Activated CD4-positive, alpha-beta memory T cell treated with anti-CD3 and anti-CD28 coated beads, Interleukin-2, amount 10 ng/mL, durations not matched to agents 7 days and 5 days (primary cell): Measurements from ENCODE around the gene COX14. TPM values are rescaled to one million over a fixed set of nuclear protein-coding genes. Genes with fewer than 3 reads are reported as not detected.

Experiments
- CTCF ChIA-PET: fragments of 350-600 bp; sonication (Branson Sonifier 250); formaldehyde crosslinking; loops from one replicate; lab custom pipeline; 2021; ENCODE audit warnings: antibody characterized with exemption, inconsistent platforms; lab: Charles Lee
- POLR2A ChIA-PET: fragments of 350-600 bp; sonication (Branson Sonifier 250); formaldehyde crosslinking; loops from one replicate; lab custom pipeline; 2021; ENCODE audit warnings: antibody characterized with exemption; lab: Charles Lee
- DNase-seq: peaks from one replicate; pipeline ENCODE4 v3.0.0-alpha.2; 2020
- H3K27ac Mint-ChIP-seq: one replicate; pipeline ENCODE4 v1.8.0; 2021; ENCODE audit warnings: mild to moderate bottlenecking, mixed read lengths
- H3K27me3 Mint-ChIP-seq: one replicate; pipeline ENCODE4 v1.8.0; 2021; ENCODE audit warnings: mixed read lengths
- H3K36me3 Mint-ChIP-seq: one replicate; pipeline ENCODE4 v1.8.0; 2021; ENCODE audit warnings: low read depth, mixed read lengths
- H3K4me1 Mint-ChIP-seq: one replicate; pipeline ENCODE4 v1.8.0; 2021; ENCODE audit warnings: mixed read lengths
- H3K4me3 Mint-ChIP-seq: one replicate; pipeline ENCODE4 v1.8.0; 2021; ENCODE audit warnings: mild to moderate bottlenecking, mixed read lengths
- H3K9me3 Mint-ChIP-seq: one replicate; pipeline ENCODE4 v1.8.0; 2021; ENCODE audit warnings: mixed read lengths
- total RNA-seq, 2 experiments: library from RNA; stranded (reverse); gene quantifications; one replicate each; pipeline ENCODE4 v1.2.3, GENCODE V29; 2021

Gene COX14
- total RNA-seq, 2 experiments from 2014 or later, result 53.5 to 55.3 TPM

- Mint-ChIP-seq H3K4me3 (peak overlapping the region; percentile 88), H3K27me3 (no peaks in the 10 kb centered on the region), H3K9me3 (no peaks in the 10 kb centered on the region), H3K36me3 (peaks cover 43% of the 10 kb centered on the region), H3K27ac (peak overlapping the region; percentile 71), H3K4me1 (peaks cover 41% of the 10 kb centered on the region)
- no peak for DNase-seq
- ChIA-PET POLR2A (interaction anchor here (0.6 to 2.7 kb wide), 7 partner anchors 8 to 955 kb away, joined by 3 to 48 read pairs (median 9); partner anchors contain the start of genes CERS5, COX14, RACGAP1 and TUBA1B), CTCF (interaction anchor here (0.5 to 13.1 kb wide), 7 partner anchors 12 to 119 kb away, joined by 3 to 181 read pairs (median 9); partner anchors contain the start of gene COX14)
These were observed 25.9 kb upstream of the COX14 start for GRCh38 chr12:50086148-50086547.

GRCh38 chr12:50087151-50087550 is 24.9 kb upstream of the COX14 start:
- ChIA-PET CTCF (interaction anchor here (1.2 to 13.1 kb wide), 7 partner anchors 9 to 227 kb away, joined by 3 to 181 read pairs (median 5); partner anchors contain the start of gene COX14), POLR2A (interaction anchor here (0.6 to 2.6 kb wide), 3 partner anchors 14 to 222 kb away, joined by 3 to 13 read pairs (median 3); partner anchors contain the start of gene COX14)
- Mint-ChIP-seq H3K27ac (peak overlapping the region; percentile 49), H3K9me3 (no peaks in the 10 kb centered on the region), H3K4me3 (no peak overlapping the region), H3K27me3 (no peaks in the 10 kb centered on the region), H3K4me1 (peaks cover 41% of the 10 kb centered on the region), H3K36me3 (peaks cover 47% of the 10 kb centered on the region)
- no peak for DNase-seq

GRCh38 chr12:50087995-50088394 is 24.0 kb upstream of the COX14 start:
- Mint-ChIP-seq H3K27ac (peak overlapping the region; percentile 49), H3K36me3 (peaks cover 47% of the 10 kb centered on the region), H3K4me1 (peaks cover 41% of the 10 kb centered on the region), H3K4me3 (no peak overlapping the region), H3K27me3 (no peaks in the 10 kb centered on the region), H3K9me3 (no peaks in the 10 kb centered on the region)
- DNase-seq, result no peak
- CTCF ChIA-PET, result interaction anchor here (0.6 to 13.1 kb wide), 8 partner anchors 9 to 227 kb away, joined by 3 to 181 read pairs (median 4); partner anchors contain the start of genes CERS5 and COX14
- POLR2A ChIA-PET, result interaction anchor here (0.6 to 2.6 kb wide), 3 partner anchors 13 to 221 kb away, joined by 3 to 13 read pairs (median 3); partner anchors contain the start of gene COX14

GRCh38 chr12:50088577-50089335 is 23.3 kb upstream of the COX14 start:
- Mint-ChIP-seq H3K4me1 (peaks cover 37% of the 10 kb centered on the region), H3K36me3 (peaks cover 50% of the 10 kb centered on the region), H3K27ac (peak overlapping the region; percentile 49), H3K9me3 (no peaks in the 10 kb centered on the region), H3K4me3 (no peak overlapping the region), H3K27me3 (no peaks in the 10 kb centered on the region)
- CTCF ChIA-PET, result interaction anchor here (0.6 to 13.1 kb wide), 14 partner anchors 8 to 347 kb away, joined by 3 to 181 read pairs (median 4); partner anchors contain the start of genes CERS5, COX14 and TMBIM6
- peak; percentile 62 for DNase-seq
- POLR2A ChIA-PET, result interaction anchor here (1.6 to 2.6 kb wide), 2 partner anchors 12 to 23 kb away, joined by 3 to 13 read pairs; partner anchors contain the start of gene COX14

GRCh38 chr12:50089730-50090129 is 22.3 kb upstream of the COX14 start:
- no peak for DNase-seq
- ChIA-PET CTCF (interaction anchor here (0.8 to 13.1 kb wide), 13 partner anchors 14 to 1262 kb away, joined by 3 to 181 read pairs (median 4); partner anchors contain the start of gene COX14), POLR2A (no interaction called here)
- Mint-ChIP-seq H3K27me3 (no peaks in the 10 kb centered on the region), H3K4me3 (no peak overlapping the region), H3K27ac (no peak overlapping the region), H3K9me3 (no peaks in the 10 kb centered on the region), H3K4me1 (peaks cover 34% of the 10 kb centered on the region), H3K36me3 (peaks cover 58% of the 10 kb centered on the region)

- Mint-ChIP-seq H3K4me1 (peaks cover 31% of the 10 kb centered on the region), H3K4me3 (no peak overlapping the region), H3K9me3 (no peaks in the 10 kb centered on the region), H3K27ac (no peak overlapping the region), H3K36me3 (peaks cover 65% of the 10 kb centered on the region), H3K27me3 (no peaks in the 10 kb centered on the region)
- no peak for DNase-seq
- ChIA-PET CTCF (interaction anchor here (0.8 to 13.1 kb wide), 7 partner anchors 16 to 1261 kb away, joined by 3 to 181 read pairs (median 5); partner anchors contain the start of gene COX14), POLR2A (no interaction called here)
These were observed 21.6 kb upstream of the COX14 start for GRCh38 chr12:50090391-50090790.

- no peaks in the 10 kb centered on the region for H3K9me3 Mint-ChIP-seq
- H3K27ac Mint-ChIP-seq, result no peak overlapping the region
- DNase-seq, result no peak
- ChIA-PET CTCF (interaction anchor here (0.7 to 6.5 kb wide), 3 partner anchors 13 to 994 kb away, joined by 3 to 57 read pairs (median 26); partner anchors contain the start of gene COX14), POLR2A (interaction anchor here (2.3 kb wide), 1 partner anchor 12 kb away, joined by 6 read pairs; no protein-coding TSS in a partner anchor)
- no peak overlapping the region for H3K4me3 Mint-ChIP-seq
- H3K36me3 Mint-ChIP-seq, result peaks cover 74% of the 10 kb centered on the region
- no peaks in the 10 kb centered on the region for H3K4me1 Mint-ChIP-seq
- no peaks in the 10 kb centered on the region for H3K27me3 Mint-ChIP-seq
These were observed 14.1 kb upstream of the COX14 start for GRCh38 chr12:50097952-50098351.

GRCh38 chr12:50099302-50100008 is 12.6 kb upstream of the COX14 start:
- Mint-ChIP-seq H3K36me3 (peaks cover 66% of the 10 kb centered on the region), H3K27me3 (no peaks in the 10 kb centered on the region)
- CTCF ChIA-PET, result interaction anchor here (6.5 kb wide), 1 partner anchor 12 kb away, joined by 57 read pairs; the partner anchor contains the start of gene COX14

GRCh38 chr12:50100561-50100960 is 11.5 kb upstream of the COX14 start:
- Mint-ChIP-seq H3K4me1 (no peaks in the 10 kb centered on the region), H3K9me3 (no peaks in the 10 kb centered on the region), H3K4me3 (no peak overlapping the region), H3K27me3 (no peaks in the 10 kb centered on the region), H3K27ac (no peak overlapping the region), H3K36me3 (peaks cover 55% of the 10 kb centered on the region)
- ChIA-PET POLR2A (interaction anchor here (1.2 kb wide), 2 partner anchors 12 kb away, joined by 3 to 6 read pairs; partner anchors contain the start of gene COX14), CTCF (interaction anchor here (6.5 kb wide), 1 partner anchor 11 kb away, joined by 57 read pairs; the partner anchor contains the start of gene COX14)
- no peak for DNase-seq

More at GRCh38 chr12:50099302-50100008, 12.6 kb upstream of the COX14 start:
- Mint-ChIP-seq H3K9me3 (no peaks in the 10 kb centered on the region), H3K4me3 (no peak overlapping the region), H3K27ac (no peak overlapping the region), H3K4me1 (no peaks in the 10 kb centered on the region)
- POLR2A ChIA-PET, result no interaction called here
- no peak for DNase-seq

- no peaks in the 10 kb centered on the region for H3K9me3 Mint-ChIP-seq
- H3K27me3 Mint-ChIP-seq, result no peaks in the 10 kb centered on the region
- no peaks in the 10 kb centered on the region for H3K4me1 Mint-ChIP-seq
These were observed 10.4 kb upstream of the COX14 start for GRCh38 chr12:50101663-50102062.

GRCh38 chr12:50102131-50102531 is 9.9 kb upstream of the COX14 start:
- Mint-ChIP-seq H3K9me3 (no peaks in the 10 kb centered on the region), H3K36me3 (peaks cover 39% of the 10 kb centered on the region), H3K27me3 (no peaks in the 10 kb centered on the region), H3K27ac (no peak overlapping the region), H3K4me3 (no peak overlapping the region), H3K4me1 (no peaks in the 10 kb centered on the region)
- no peak for DNase-seq
- CTCF ChIA-PET, result interaction anchor here (1.2 to 6.5 kb wide), 2 partner anchors 9 to 74 kb away, joined by 3 to 57 read pairs; partner anchors contain the start of gene COX14
- POLR2A ChIA-PET, result no interaction called here

More at GRCh38 chr12:50101663-50102062, 10.4 kb upstream of the COX14 start:
- POLR2A ChIA-PET, result interaction anchor here (1.2 kb wide), 1 partner anchor 14 kb away, joined by 3 read pairs; no protein-coding TSS in a partner anchor
- H3K27ac Mint-ChIP-seq, result no peak overlapping the region
- CTCF ChIA-PET, result interaction anchor here (1.2 to 6.5 kb wide), 2 partner anchors 10 to 74 kb away, joined by 3 to 57 read pairs; partner anchors contain the start of gene COX14
- H3K36me3 Mint-ChIP-seq, result peaks cover 44% of the 10 kb centered on the region
- no peak overlapping the region for H3K4me3 Mint-ChIP-seq
- no peak for DNase-seq
